ENCODE results near the gene FTO.
A peak's percentile ranks its signal among the peaks of the same experiment; 100 is the strongest.
"Not testable (repeated sequence)": the region's sequence is repeated elsewhere in the genome, so short reads cannot be mapped to it uniquely, and the experiment has no call there.

The FTO gene

GRCh38 chr16:53817812-53818550 lies 114.0 kb downstream of the FTO start:
- FAIRE-seq: no peak
- no peak for DNase-seq (ENCODE audit: insufficient read length, low spot score)

GRCh38 chr16:53821487-53821886 lies 117.5 kb downstream of the FTO start:
- no peak for FAIRE-seq
- no peak for DNase-seq (ENCODE audit: insufficient read length, low spot score)

GRCh38 chr16:53821957-53822625 lies 118.1 kb downstream of the FTO start:
- no peak for DNase-seq (ENCODE audit: insufficient read length, low spot score)
- no peak for FAIRE-seq

DNA sequence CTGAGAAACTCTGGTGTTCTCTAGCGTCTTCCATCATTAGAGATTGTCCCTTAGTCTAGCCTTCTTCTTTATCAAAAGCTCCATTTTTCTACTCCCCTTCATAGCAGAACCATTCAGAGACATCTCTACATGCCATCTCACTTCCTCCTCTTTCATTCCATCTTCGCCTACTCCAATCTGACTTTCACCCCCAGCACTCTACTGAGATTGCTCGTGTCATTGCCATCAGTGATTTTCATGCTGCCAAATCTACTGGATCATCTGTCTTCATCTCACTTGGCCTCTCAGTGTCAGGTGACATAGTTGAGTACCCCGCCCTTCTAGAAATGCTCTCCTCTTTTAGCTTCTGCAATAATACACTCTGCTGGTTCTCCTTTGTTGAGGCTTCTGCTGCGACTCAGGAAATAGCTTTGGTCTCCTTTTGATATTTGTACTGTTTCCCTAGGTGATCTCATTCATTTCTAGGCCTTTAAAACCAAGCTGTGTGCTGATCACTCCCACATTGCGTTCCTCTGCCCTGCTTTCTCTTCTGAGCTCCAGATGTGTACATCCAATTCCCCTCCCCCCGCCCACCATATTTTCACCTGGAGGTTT lies 119.1 kb downstream of the FTO start:
- peak; percentile 7 for DNase-seq (ENCODE audit: insufficient read length, low spot score)
- FAIRE-seq: peak; percentile 23

DNA sequence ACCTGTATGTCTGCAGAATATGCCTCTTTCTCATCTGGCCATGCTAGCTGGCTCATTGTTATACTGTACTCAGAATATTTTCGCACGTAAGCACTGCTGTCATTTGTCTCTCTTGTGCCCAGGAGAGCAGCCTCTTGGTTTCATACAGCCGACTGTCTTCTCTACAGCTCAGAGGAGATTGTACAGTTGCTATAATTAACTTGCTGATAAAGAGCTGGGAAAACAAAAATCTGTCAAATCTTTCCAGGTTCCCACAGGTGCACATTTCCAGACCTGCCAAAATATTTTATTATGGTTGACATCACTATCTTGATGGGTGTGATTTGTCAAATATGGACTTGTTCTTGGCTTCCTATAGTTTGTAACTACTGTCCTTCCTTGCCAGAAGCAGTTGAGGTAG lies 122.7 kb downstream of the FTO start:
- DNase-seq (ENCODE audit: insufficient read length, low spot score) (no peak), FAIRE-seq (no peak)

DNA sequence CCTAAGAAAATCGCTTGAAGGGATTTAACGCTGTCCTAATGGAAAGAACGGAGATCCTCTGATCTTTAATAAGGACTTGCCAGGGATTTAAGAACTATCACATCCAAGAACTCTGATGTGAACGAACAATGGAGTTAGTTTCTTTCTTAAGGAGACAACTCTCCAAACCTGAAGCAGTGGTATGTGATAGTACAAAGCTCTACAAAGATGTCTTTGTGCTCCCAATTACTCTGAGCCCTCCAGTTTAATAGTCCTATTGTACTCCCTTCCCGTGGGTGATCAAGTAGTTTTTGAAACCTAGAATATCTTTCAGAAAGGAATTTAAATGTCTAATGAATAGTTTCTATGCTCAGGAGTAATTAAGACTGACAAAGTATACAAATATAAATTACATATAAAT lies 123.8 kb downstream of the FTO start:
- DNase-seq (ENCODE audit: insufficient read length, low spot score) (no peak), FAIRE-seq (no peak)

- DNase-seq (ENCODE audit: insufficient read length, low spot score) (no peak), FAIRE-seq (peak; percentile 4)
Observed at GRCh38 chr16:53829186-53829747, 125.3 kb downstream of the FTO start.

DNA sequence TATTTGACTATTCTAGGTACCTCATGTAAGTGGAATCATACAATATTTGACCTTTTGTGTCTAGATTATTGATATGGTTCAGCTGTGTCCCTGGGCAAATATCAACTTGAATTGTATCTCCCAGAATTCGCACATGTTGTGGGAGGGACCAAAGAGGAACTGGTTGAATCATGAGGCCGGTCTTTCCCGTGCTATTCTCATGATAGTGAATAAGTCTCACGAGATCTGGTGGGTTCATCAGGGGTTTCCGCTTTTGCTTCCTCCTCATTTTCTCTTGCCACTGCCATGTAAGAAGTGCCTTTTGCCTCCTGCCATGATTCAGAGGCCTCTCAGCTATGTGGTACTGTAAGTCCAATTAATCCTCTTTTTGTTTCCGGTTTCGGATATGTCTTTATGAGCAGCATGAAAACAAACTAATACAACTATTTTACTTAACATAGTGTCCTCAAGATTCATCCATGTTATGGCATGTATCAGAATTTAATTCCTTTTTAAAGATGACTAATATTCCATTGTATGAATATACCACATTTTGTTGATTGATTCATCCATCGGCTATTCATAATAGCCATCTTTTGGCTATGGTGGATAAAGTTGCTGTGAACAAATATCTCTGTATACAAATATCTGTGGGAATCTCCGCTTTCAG lies 129.1 kb downstream of the FTO start:
- no peak for FAIRE-seq
- DNase-seq (ENCODE audit: insufficient read length, low spot score): no peak

- FAIRE-seq (no peak), DNase-seq (ENCODE audit: insufficient read length, low spot score) (no peak)
Observed at GRCh38 chr16:53836142-53836541, 132.2 kb downstream of the FTO start.

DNA sequence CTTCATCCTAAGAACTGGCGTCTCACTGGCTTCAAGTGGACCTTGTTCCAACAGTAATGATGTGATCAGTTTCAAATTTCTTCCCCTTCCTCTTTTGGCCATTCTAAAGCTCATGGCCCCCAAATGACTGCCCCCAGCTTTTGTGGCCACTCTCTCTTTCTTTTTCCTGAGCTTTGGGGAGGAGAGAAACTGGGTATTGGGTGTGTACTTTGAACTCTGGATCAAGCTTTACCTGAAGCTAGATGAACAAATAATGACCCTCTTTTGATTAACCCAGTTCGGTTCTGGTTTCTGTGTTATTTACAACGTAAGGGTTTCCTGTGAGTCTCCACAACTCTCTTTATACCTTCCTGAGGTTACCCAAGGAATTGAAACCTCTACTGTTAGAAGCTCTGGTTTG lies 132.7 kb downstream of the FTO start:
- FAIRE-seq: no peak
- DNase-seq (ENCODE audit: insufficient read length, low spot score): no peak

DNA sequence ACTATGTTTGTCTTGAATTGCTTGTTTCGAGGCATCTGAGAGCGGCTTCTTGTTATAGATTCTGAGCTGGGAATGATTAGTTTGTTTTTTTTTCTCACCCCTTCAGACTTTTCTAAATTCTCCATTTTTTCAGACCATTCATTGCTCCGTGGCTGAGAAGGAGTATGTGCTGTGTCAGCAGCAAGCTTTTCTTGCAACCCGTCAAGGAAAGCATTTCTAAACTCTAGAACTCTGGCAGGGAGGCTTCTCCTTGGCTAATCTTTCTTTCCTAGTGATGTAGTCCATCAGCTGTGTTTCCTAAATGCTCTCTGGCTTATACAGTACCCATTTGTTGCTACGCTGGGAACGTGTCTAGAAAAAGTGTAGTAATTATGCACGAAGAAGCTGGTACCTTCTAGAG lies 133.5 kb downstream of the FTO start:
- FAIRE-seq (no peak), DNase-seq (ENCODE audit: insufficient read length, low spot score) (no peak)

- FAIRE-seq: peak; percentile 48
- DNase-seq (ENCODE audit: insufficient read length, low spot score): no peak
Observed at GRCh38 chr16:53839150-53839549, 135.2 kb downstream of the FTO start.

- DNase-seq (ENCODE audit: insufficient read length, low spot score): no peak
- no peak for FAIRE-seq
Observed at GRCh38 chr16:53840456-53840855, 136.5 kb downstream of the FTO start.

GRCh38 chr16:53841884-53842283 lies 137.9 kb downstream of the FTO start:
- FAIRE-seq (no peak), DNase-seq (ENCODE audit: insufficient read length, low spot score) (no peak)

- no peak for FAIRE-seq
Observed at GRCh38 chr16:53843084-53843483, 139.1 kb downstream of the FTO start.

GRCh38 chr16:53844804-53845203 lies 140.8 kb downstream of the FTO start:
- DNase-seq (ENCODE audit: insufficient read length, low spot score): no peak
- no peak for FAIRE-seq

More at GRCh38 chr16:53843084-53843483, 139.1 kb downstream of the FTO start:
- no peak for DNase-seq (ENCODE audit: insufficient read length, low spot score)

DNA sequence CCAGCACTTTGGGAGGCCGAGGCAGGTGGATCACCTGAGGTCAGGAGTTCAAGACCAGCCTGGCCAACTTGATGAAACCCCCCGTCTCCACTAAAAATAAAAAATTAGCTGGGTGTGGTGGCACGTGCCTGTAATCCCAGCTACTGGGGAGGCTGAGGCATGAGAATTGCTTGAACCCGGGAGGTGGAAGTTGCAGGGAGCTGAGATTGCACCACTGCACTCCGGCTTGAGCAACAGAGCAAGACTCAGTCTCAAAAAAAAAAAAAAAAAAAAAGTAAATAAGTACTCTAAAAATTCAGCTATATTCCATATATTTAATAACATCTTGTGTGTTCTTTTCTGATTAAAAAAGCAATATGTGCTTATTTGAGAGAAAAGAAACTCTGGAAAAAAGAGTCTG lies 142.6 kb downstream of the FTO start:
- not testable (repeated sequence) for DNase-seq (ENCODE audit: insufficient read length, low spot score); FAIRE-seq

- no peak for DNase-seq (ENCODE audit: insufficient read length, low spot score)
- FAIRE-seq: no peak
Observed at GRCh38 chr16:53846971-53847370, 143.0 kb downstream of the FTO start.

- FAIRE-seq (no peak), DNase-seq (ENCODE audit: insufficient read length, low spot score) (no peak)
Observed at GRCh38 chr16:53848277-53848942, 144.5 kb downstream of the FTO start.

GRCh38 chr16:53848950-53849349 lies 145.0 kb downstream of the FTO start:
- no peak for DNase-seq (ENCODE audit: insufficient read length, low spot score)
- no peak for FAIRE-seq

DNA sequence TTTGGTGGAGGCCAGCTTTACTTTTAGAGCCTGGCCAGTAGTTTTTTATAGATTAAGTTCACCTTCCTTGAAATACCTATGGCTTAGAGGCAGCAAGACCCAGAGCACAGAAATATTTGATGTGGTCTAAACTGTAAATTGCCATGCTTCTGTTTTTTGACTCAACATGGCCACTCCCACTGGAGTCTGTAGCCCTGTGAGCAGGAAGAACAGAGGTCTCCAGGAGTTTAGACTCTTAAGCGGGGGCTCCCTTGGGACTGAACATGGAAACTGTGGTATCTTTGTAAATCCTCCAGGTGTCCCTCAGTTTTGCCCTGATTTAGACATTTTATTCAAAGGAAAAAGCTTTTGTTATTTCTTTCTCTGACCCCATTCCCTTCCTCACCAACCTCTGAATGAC lies 145.6 kb downstream of the FTO start:
- DNase-seq (ENCODE audit: insufficient read length, low spot score) (no peak), FAIRE-seq (peak; percentile 4)

Measured in GM19239 (cell line).